GM10266 (cell line): Measurements from ENCODE around the gene PTRH2.

ENCODE experiments used
- DNase-seq: peaks from one replicate; pipeline ENCODE4 v3.0.0; 2012; ENCODE audit errors: extremely low spot score
- CTCF ChIP-seq: IDR thresholded peaks from 2 replicates; pipeline ENCODE4 v1.5.1; 2012; ENCODE audit warnings: mild to moderate bottlenecking, low read depth; ENCODE audit not compliant: control insufficient read depth, insufficient read depth; ENCODE audit errors: missing control alignments

Gene PTRH2

GRCh38 chr17:59650642-59651041 lies 56.6 kb downstream of the PTRH2 start:
- no peak for DNase-seq
- no peak for TF ChIP-seq CTCF

GRCh38 chr17:59649886-59650285 lies 57.3 kb downstream of the PTRH2 start:
- DNase-seq = no peak
- TF ChIP-seq CTCF = no peak
